Kidney epithelial cell (primary cell): ENCODE data around the gene PIGK. TPM values are rescaled to one million over a fixed set of nuclear protein-coding genes. Genes with fewer than 3 reads are reported as not detected.

ENCODE experiments used
- DNase-seq: peaks from one replicate; pipeline ENCODE4 v3.0.0-alpha.2; 2010; ENCODE audit warnings: low read depth
- H3K27me3 ChIP-seq: 2 replicates; pipeline ENCODE4 v1.6.0; 2011; ENCODE audit warnings: low read length; ENCODE audit not compliant: control insufficient read depth, insufficient read depth
- H3K36me3 ChIP-seq: 2 replicates; pipeline ENCODE4 v1.5.1; 2011; ENCODE audit warnings: low read length; ENCODE audit not compliant: control insufficient read depth, insufficient read depth
- H3K4me3 ChIP-seq: 2 replicates; pipeline ENCODE4 v1.5.1; 2011; ENCODE audit warnings: low read depth, mild to moderate bottlenecking, control low read depth, low read length
- CTCF ChIP-seq: IDR thresholded peaks from 2 replicates; pipeline ENCODE4 v1.5.1; 2011; ENCODE audit warnings: mild to moderate bottlenecking, moderate library complexity, low read length, control low read depth, inconsistent platforms; ENCODE audit not compliant: insufficient read depth, poor library complexity, severe bottlenecking
- total RNA-seq: library from RNA; depleted of rRNA; stranded (reverse); fragments of >200 nt; gene quantifications from 2 replicates; pipeline ENCODE4 v1.2.3, GENCODE V29; 2015

Gene PIGK
- total RNA-seq, 1 donor from 2014 or later, result 20.1 TPM

- DNase-seq, result no peak
- no peak for TF ChIP-seq CTCF
These were observed 162.7 kb downstream of the PIGK start for GRCh38 chr1:77056525-77056924.

GRCh38 chr1:77051425-77051824 is 167.8 kb downstream of the PIGK start:
- TF ChIP-seq CTCF, result no peak
- Histone ChIP-seq H3K36me3 (no peaks in the 10 kb centered on the region), H3K27me3 (no peaks in the 10 kb centered on the region), H3K4me3 (no peak overlapping the region)
- no peak for DNase-seq

More at GRCh38 chr1:77056525-77056924, 162.7 kb downstream of the PIGK start:
- Histone ChIP-seq H3K27me3 (no peaks in the 10 kb centered on the region), H3K4me3 (no peak overlapping the region), H3K36me3 (no peaks in the 10 kb centered on the region)

GRCh38 chr1:77048615-77049005 is 170.6 kb downstream of the PIGK start:
- no peaks in the 10 kb centered on the region for H3K36me3 ChIP-seq
- H3K4me3 ChIP-seq, result no peak overlapping the region
- no peak for TF ChIP-seq CTCF
- no peaks in the 10 kb centered on the region for H3K27me3 ChIP-seq
- no peak for DNase-seq

GRCh38 chr1:77047978-77048614 is 171.1 kb downstream of the PIGK start:
- no peak for DNase-seq
- Histone ChIP-seq H3K4me3 (no peak overlapping the region), H3K27me3 (no peaks in the 10 kb centered on the region), H3K36me3 (no peaks in the 10 kb centered on the region)
- no peak for TF ChIP-seq CTCF

- Histone ChIP-seq H3K27me3 (no peaks in the 10 kb centered on the region), H3K36me3 (no peaks in the 10 kb centered on the region), H3K4me3 (no peak overlapping the region)
- no peak for DNase-seq
- TF ChIP-seq CTCF, result no peak
These were observed 171.7 kb downstream of the PIGK start for GRCh38 chr1:77047575-77047974.
